HCT116 (cell line): ENCODE measurements around the gene C7orf33. TPM values are rescaled to one million over a fixed set of nuclear protein-coding genes. Genes with fewer than 3 reads are reported as not detected.

Experiments
- ATAC-seq: fragments of 200-7000 bp; cut with Tn5 transposase; 2 replicates; pipeline ENCODE4 v1.9.1; 2020; ENCODE audit warnings: mild to moderate bottlenecking, moderate library complexity
- BruUV-seq: library from RNA; stranded (reverse); fragments of 400-500 nt; replicated peaks from 2 replicates; lab custom pipeline; 2021; lab: Mats Ljungman, UMichigan
- CTCF ChIA-PET: fragments of 300-600 bp; sonication (Branson Sonifier 250); formaldehyde crosslinking; loops from one replicate; lab custom pipeline; 2021; ENCODE audit warnings: antibody characterized with exemption; lab: Charles Lee
- POLR2A ChIA-PET: fragments of 300-600, 350-600 bp; sonication (Branson Sonifier 250); formaldehyde crosslinking; loops from one replicate; lab custom pipeline; 2021; ENCODE audit warnings: antibody characterized with exemption; lab: Charles Lee
- RAD21 ChIA-PET, 2 experiments: fragments of 300-600 bp; sonication (Branson Sonifier 250); formaldehyde crosslinking; loops; one replicate each; lab custom pipeline; 2023; ENCODE audit warnings: low total read pairs in 2 of 2; ENCODE audit not compliant: uncharacterized antibody in 2 of 2, unreplicated experiment in 2 of 2, low non-redundant PET in 1 of 2; lab: Charles Lee
- DNase-seq: peaks from one replicate; pipeline ENCODE4 v3.0.0-alpha.2; 2010; ENCODE audit warnings: low read depth, low spot score
- H2AFZ ChIP-seq: fragments of 200-600 bp; shearing (Covaris generic), sonication (generic); 2 replicates; pipeline ENCODE4 v1.6.1; 2017; ENCODE audit warnings: low read depth, mixed run types, mixed read lengths, antibody characterized with exemption, low read length; ENCODE audit not compliant: poor library complexity, severe bottlenecking
- H3K27ac ChIP-seq: 2 replicates; pipeline ENCODE4 v1.5.1; 2012; ENCODE audit warnings: low read depth, low read length
- H3K27me3 ChIP-seq: fragments of 200-600 bp; sonication (generic); 2 replicates; pipeline ENCODE4 v1.6.1; 2016; ENCODE audit warnings: mixed run types, low read length, mixed read lengths; ENCODE audit not compliant: insufficient read depth
- H3K36me3 ChIP-seq, 2 experiments: fragments of 200-500 bp in 1 of 2; fragments of 200-600 bp in 1 of 2; sonication (Bioruptor generic) in 1 of 2; sonication (generic) in 1 of 2; 2 replicates each; pipeline versions ENCODE4 v1.5.1 to v1.6.1; 2014 to 2016; ENCODE audit warnings: low read length in 2 of 2, inconsistent platforms in 1 of 2, mixed read lengths in 1 of 2, mixed run types in 1 of 2; ENCODE audit not compliant: insufficient read depth in 2 of 2, control insufficient read depth in 1 of 2
- H3K4me1 ChIP-seq, 2 experiments: fragments of 200-600 bp in 1 of 2; sonication (generic) in 1 of 2; 2 replicates each; pipeline versions ENCODE4 v1.5.1 to v1.6.1; 2012 to 2017; ENCODE audit warnings: low read length in 2 of 2, inconsistent platforms in 1 of 2, mild to moderate bottlenecking in 1 of 2, mixed read lengths in 1 of 2, mixed run types in 1 of 2, moderate library complexity in 1 of 2; ENCODE audit not compliant: insufficient read depth in 2 of 2, control insufficient read depth in 1 of 2
- H3K4me2 ChIP-seq: fragments of 200-600 bp; sonication (generic); 2 replicates; pipeline ENCODE4 v1.6.1; 2017; ENCODE audit warnings: mixed run types, low read length, mixed read lengths
- H3K4me3 ChIP-seq, 2 experiments: fragments of 200-600 bp in 1 of 2; sonication (generic) in 1 of 2; replicated peaks in 1 of 2; 2 replicates each; pipeline ENCODE4 v1.5.1; 2011 to 2016; ENCODE audit warnings: low read length in 2 of 2, control low read depth in 1 of 2, low read depth in 1 of 2, mild to moderate bottlenecking in 1 of 2, mixed read lengths in 1 of 2, mixed run types in 1 of 2
- H3K79me2 ChIP-seq: fragments of 200-600 bp; sonication (generic); 2 replicates; pipeline ENCODE4 v1.6.1; 2017; ENCODE audit warnings: mild to moderate bottlenecking, mixed run types, low read length, moderate library complexity, mixed read lengths; ENCODE audit not compliant: insufficient read depth
- H3K9ac ChIP-seq: fragments of 200-600 bp; sonication (generic); 2 replicates; pipeline ENCODE4 v1.6.1; 2016; ENCODE audit warnings: low read length, mixed read lengths
- H3K9me2 ChIP-seq: fragments of 200-600 bp; sonication (generic), shearing (Covaris generic); 2 replicates; pipeline ENCODE4 v1.6.1; 2017; ENCODE audit warnings: mixed run types, mild to moderate bottlenecking, moderate library complexity; ENCODE audit not compliant: insufficient read depth
- H3K9me3 ChIP-seq, 2 experiments: fragments of 200-500 bp in 1 of 2; fragments of 200-600 bp in 1 of 2; sonication (Bioruptor generic) in 1 of 2; sonication (generic) in 1 of 2; 2 replicates each; pipeline ENCODE4 v1.6.1; 2014 to 2017; ENCODE audit warnings: low read length in 2 of 2, mixed read lengths in 2 of 2, inconsistent platforms in 1 of 2, low read depth in 1 of 2, mild to moderate bottlenecking in 1 of 2, mixed run types in 1 of 2, moderate library complexity in 1 of 2; ENCODE audit not compliant: control insufficient read depth in 1 of 2, insufficient read depth in 1 of 2
- H4K20me1 ChIP-seq: fragments of 200-600 bp; sonication (generic), shearing (Covaris generic); 2 replicates; pipeline ENCODE4 v1.6.1; 2017; ENCODE audit warnings: mixed run types, mild to moderate bottlenecking, moderate library complexity; ENCODE audit not compliant: insufficient read depth
- CBX3 ChIP-seq: IDR thresholded peaks from 2 replicates; pipeline ENCODE4 v1.6.1; 2012; ENCODE audit warnings: low read depth
- CTCF ChIP-seq, 3 experiments: fragments of 200-600 bp in 1 of 3; sonication (generic) in 1 of 3; IDR thresholded peaks in 2 of 3; conservative IDR thresholded peaks in 1 of 3; 2 replicates each; pipeline ENCODE4 v1.5.1; 2012 to 2017; ENCODE audit warnings: low read depth in 2 of 3, low read length in 2 of 3, antibody characterized with exemption in 1 of 3, borderline replicate concordance in 1 of 3, control low read depth in 1 of 3, mild to moderate bottlenecking in 1 of 3, mixed read lengths in 1 of 3, mixed run types in 1 of 3, moderate library complexity in 1 of 3; ENCODE audit not compliant: insufficient read depth in 1 of 3
- EGR1 ChIP-seq: IDR thresholded peaks from 2 replicates; pipeline ENCODE4 v1.6.1; 2012; ENCODE audit warnings: low read depth
- MAX ChIP-seq: IDR thresholded peaks from 2 replicates; pipeline ENCODE4 v1.6.1; 2012
- POLR2A ChIP-seq: IDR thresholded peaks from 2 replicates; pipeline ENCODE4 v1.7.0; 2011; ENCODE audit warnings: borderline replicate concordance; ENCODE audit not compliant: insufficient read depth, insufficient read length; ENCODE audit errors: extremely low read depth
- REST ChIP-seq: IDR thresholded peaks from 2 replicates; pipeline ENCODE4 v1.6.1; 2012; ENCODE audit warnings: low read depth
- SRF ChIP-seq: IDR thresholded peaks from 2 replicates; pipeline ENCODE4 v1.6.1; 2012; ENCODE audit warnings: low read depth
- YY1 ChIP-seq: IDR thresholded peaks from 2 replicates; pipeline ENCODE4 v1.6.1; 2011; ENCODE audit warnings: low read length, low read depth, moderate library complexity, mild to moderate bottlenecking; ENCODE audit not compliant: insufficient replicate concordance; ENCODE audit errors: extremely low read depth
- intact Hi-C: fragments of 100-400 bp; cut with micrococcal nuclease; formaldehyde crosslinking; loops from 2 replicates; pipeline ENCODE4 v1.10.0; 2022
- total RNA-seq: library from RNA; stranded (reverse); gene quantifications from one replicate; pipeline ENCODE4 v1.2.1, GENCODE V29; 2021; ENCODE audit not compliant: unreplicated experiment

C7orf33 gene
- total RNA-seq, 1 experiment from 2014 or later: not detected

- no peak for TF ChIP-seq EGR1
- TF ChIP-seq REST: no peak
- no peak for TF ChIP-seq CTCF (IDR thresholded peaks at IDR 0.05 in 2 of 3, conservative IDR thresholded peaks at IDR 0.05 in 1 of 3; ENCODE audit: borderline replicate concordance in 1 of 3, insufficient read depth in 1 of 3, low read depth in 2 of 3, low read length in 2 of 3)
- no peak for TF ChIP-seq CBX3
- no peak for TF ChIP-seq POLR2A
- no peak for TF ChIP-seq YY1
Measured at GRCh38 chr7:148545172-148545571, 45.4 kb upstream of the C7orf33 start (continued).

GRCh38 chr7:148545932-148546331, 44.6 kb upstream of the C7orf33 start:
- H3K27ac ChIP-seq: no peak overlapping the region
- RAD21 ChIA-PET: no interaction called here
- ATAC-seq (no peak), DNase-seq (no peak)
- no TSS peak for BruUV-seq
- no peak overlapping the region for H3K9ac ChIP-seq
- TF ChIP-seq SRF (no peak), MAX (no peak), POLR2A (no peak)
- no peaks in the 10 kb centered on the region for H4K20me1 ChIP-seq
- no peak overlapping the region for H2AFZ ChIP-seq
- no peaks in the 10 kb centered on the region for H3K9me2 ChIP-seq
- intact Hi-C loops: no loop called here
- no peak overlapping the region for H3K4me3 ChIP-seq
- no peaks in the 10 kb centered on the region for H3K4me1 ChIP-seq
- CTCF ChIA-PET: no interaction called here
- H3K4me2 ChIP-seq: no peak overlapping the region
- POLR2A ChIA-PET: no interaction called here
- no peaks in the 10 kb centered on the region for H3K36me3 ChIP-seq
- H3K9me3 ChIP-seq: no peaks in the 10 kb centered on the region
- H3K27me3 ChIP-seq: no peaks in the 10 kb centered on the region
- no peaks in the 10 kb centered on the region for H3K79me2 ChIP-seq
